Activated naive CD4-positive, alpha-beta T cell treated with anti-CD3 and anti-CD28 coated beads, Interleukin-2, amount 50 U/mL, for 16 hours (primary cell): Measurements from ENCODE around the gene SPINK9.
A peak's percentile ranks its signal among the peaks of the same experiment; 100 is the strongest.

Source experiments
- DNase-seq: peaks from one replicate; pipeline ENCODE4 v3.0.0-alpha.2; 2020

Gene SPINK9

DNA sequence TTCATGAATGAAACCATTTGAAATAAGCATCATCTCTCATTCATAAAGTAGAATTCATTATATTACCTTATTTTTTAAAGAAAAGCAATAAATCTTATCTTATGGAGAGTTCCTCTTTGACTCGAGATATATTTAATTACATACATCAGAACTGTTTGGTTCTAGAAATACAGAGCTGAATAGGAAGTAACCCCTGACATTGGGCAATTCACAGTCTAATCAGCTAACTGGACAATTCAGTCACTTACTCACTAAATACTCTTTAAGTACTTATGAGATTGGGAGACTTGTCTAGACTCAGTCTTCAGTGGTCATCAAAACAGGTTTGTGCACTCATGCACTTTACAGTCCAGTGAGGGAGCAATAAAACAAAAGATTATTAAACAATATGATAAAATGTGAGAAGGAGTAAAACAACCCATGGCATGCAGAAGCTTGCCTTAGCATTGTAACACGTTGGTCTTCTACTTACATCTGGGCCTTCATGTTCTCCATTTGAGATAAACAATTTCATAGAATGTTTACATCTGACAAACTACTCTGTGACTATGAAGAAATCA, 36.9 kb downstream of the SPINK9 start:
- no peak for DNase-seq

DNA sequence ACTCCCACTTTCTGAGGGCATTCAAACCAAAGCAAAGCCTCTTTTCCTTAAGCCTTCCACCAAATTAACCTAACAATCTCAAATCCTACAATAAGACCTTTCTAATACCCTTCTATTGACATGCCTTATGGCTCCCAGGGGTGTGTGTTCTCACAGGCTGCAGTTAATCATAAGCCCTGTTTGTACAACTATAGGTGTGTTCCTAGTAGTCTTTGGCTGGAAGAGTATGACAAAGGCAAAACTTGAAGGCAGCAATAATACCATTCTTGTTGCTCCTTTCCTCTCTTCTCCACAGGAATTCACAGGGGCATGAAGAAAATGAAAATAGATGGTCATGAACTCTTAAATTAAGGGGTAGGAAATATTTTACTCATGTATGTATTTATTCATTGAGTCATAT, 37.5 kb downstream of the SPINK9 start:
- DNase-seq: no peak

DNA sequence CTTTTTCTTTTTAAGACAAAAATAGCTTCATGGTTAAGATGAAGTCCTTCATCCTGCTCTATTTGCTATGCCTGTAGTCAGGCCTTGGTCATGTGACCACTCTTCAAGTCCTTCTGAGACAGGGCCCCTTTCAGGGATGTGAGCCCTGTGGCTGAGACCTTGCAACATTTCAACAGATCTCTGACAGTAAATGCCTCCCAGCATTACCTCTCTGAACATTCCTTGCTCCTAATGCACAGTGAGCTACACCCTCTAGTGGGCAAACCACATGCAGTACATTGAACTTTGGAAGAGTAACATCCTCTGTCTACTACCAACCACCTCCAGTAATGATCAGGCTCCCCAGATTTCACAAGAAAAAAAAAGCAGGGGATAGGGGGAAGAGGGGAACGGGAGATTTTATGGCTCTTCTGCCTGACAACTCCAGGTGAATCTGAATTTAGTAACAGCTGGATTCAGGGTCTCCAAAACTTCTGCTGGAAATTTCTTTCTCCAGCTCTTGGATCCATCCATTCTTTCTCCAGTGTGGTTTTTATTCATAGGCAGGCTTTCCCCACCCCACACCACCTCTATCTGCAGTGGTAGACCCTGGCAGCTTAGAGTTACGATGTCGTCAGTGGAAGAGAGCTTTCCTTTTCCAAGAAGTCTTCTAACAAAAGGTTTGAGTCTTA, 39.5 kb downstream of the SPINK9 start:
- no peak for DNase-seq

DNA sequence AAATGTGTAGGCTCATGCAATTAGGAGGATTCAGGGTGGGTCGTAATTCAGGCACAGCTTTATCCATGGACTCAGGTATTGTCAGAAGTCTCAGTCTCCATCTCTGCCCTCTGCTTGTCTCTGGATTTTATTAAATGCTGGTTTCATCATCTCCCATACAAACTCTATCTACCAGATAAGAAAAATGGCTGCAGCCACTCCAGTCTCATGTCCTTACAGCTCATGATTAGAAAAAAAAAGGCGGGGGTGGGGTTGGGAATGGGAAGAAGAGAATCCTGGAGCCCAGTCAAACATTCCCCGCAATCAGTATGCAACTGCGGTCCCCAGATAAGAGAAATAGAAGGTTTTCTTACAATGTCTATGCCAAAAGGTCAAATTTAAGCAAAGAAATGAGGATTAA, 40.8 kb downstream of the SPINK9 start:
- DNase-seq: no peak

DNA sequence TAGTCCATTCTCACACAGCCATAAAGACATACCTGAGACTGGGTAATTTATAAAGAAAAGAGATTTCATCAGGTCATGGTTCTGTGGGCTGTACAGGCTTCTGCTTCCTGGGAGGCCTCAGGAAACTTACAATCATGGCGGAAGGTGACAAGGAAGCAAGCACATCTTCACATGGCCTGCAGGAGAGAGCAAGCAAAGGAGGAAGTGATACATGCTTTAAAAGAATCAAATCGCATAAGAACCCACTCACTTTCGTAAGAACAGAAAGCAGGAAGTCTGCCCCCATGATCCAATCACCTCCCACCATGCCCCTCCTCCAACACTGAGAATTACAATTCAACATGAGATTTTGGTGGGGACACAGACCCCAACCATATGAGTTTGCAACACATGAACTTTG, 43.3 kb downstream of the SPINK9 start:
- no peak for DNase-seq

DNA sequence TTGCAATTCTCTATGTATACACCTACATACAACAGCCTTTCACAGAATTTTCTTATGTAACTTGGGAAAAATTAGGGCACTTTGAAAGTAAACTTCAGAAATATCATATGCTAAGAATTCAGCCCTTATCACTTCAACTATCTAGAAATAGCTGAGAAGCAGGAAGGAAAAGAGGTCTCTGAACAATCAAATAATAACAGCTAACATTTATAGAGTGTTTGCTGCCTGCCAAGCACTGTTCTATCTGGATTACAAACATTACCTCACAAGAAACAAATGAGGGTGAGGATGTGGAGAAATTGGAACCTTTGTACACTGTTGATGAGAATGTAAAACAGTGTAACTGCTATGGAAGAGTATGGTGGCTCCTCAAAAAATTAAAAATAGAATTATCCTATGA, 44.0 kb downstream of the SPINK9 start:
- no peak for DNase-seq

DNA sequence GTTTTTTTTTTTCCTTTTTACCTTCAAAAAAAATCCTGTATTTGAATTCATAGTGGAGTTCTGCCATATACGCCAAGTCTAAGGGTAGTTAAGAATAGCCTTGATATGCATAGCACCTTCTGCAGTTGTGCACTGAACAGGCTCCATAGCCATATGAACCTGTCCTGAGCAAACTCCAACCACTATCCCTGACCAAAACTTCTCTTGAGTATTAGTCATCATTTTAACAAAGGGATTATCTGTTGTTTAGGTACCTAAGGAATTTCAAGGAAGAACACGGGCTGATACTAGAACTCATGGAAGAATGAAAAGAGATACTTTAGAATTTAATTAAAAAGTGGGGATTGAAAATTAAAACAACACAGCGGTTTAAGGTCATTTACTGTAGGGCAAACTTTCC, 46.5 kb downstream of the SPINK9 start:
- no peak for DNase-seq

DNA sequence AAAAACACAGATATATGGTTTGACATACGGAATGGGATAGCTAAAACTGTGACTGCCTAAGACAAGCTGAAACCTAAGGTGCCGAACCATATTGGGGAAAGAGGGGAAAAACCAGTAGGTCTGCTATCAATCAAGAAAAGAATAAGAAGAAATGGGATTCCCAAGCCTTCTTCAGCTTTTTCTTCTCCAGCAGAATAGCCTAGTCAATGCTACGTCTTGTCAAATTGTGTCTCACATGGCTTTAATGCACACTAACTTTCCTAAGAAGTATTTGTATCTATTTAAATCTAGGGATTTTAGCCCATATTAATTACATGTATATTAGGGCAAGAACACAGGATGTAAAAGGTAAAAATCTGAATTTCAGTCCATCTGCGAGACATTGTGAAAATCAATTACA, 47.6 kb downstream of the SPINK9 start:
- DNase-seq: no peak

DNA sequence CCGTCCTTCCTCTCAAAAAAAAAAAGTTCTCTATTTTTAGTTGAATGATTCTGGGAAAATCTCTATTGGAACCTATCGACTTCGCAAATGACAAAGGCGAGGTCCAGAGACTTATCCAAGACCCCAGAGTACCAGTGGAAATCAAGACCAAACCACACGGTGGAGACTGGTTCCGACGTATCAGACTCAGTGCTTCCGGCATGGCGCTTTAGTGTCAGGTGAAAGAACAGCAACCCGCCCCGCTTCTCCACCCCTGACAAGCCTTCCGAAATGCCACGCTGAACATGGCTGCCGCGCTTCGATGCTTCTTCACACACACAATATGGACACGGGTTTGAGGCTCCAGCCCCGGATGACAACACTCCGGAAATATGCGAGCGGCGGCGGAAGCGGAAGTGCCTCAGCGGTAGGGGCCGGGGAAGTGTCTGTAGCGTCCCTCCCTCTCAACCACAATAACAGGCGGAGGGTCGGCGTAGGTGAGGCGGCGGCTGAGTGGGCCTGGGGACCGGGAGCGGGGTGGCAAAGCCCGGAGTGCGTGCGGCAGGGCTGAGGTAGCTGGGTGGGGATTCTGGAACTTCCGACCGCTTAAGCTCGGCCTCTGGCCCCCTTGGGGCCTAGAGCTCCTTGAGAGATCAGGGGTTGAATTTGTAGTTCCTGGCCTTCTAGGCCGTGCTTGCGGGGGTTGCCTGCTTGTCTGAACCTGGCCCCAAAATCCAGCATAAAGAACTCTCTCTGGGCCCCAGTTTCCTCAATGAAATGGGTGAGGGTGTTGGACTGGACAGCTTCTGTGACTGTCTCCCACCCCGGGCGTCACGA, 48.4 kb downstream of the SPINK9 start, which contains the start of gene FBXO38:
Gene FBXO38, plus strand, starts transcription at position 395 of the 816 bp plus-strand sequence. CDS start 10,819 bp downstream, outside the sequence.
- DNase-seq: peak; percentile 97

DNA sequence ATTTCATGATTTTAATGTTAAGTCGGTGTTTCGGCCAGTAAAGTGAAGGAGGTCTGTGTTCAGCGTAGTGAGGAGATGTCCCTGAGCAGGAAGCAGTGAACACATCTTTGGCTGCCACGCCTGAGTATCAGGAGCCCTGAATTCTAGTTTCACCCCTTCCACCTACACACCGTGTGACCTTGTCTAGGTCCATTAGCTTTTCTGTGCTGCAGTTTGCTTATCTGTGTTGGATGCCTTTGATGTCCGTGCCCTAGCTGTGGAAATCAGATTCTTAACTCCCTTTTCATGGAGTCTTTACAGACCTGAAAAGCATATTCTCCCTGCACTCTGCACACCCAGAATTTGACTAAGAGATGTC, 49.0 kb downstream of the SPINK9 start:
- DNase-seq: peak; percentile 13

DNA sequence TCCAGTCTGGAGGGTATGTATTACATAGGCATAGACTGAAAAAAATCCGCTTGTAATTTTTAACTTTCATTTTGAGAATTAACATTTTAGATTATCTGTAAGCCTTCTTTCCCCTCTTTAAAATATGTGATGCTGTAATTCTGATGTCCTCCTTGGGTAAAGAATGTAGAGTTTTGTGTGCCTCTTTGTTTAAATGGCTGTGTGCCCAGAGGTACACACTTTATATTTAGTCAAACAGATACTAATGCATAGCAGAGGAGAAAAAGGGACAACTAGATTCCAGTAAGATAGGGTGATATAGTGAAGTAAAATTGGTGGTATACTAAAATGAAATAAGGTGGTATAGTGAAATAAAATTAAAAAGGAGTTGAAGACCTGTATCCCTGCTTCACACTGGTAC, 49.7 kb downstream of the SPINK9 start:
- DNase-seq: no peak

DNA sequence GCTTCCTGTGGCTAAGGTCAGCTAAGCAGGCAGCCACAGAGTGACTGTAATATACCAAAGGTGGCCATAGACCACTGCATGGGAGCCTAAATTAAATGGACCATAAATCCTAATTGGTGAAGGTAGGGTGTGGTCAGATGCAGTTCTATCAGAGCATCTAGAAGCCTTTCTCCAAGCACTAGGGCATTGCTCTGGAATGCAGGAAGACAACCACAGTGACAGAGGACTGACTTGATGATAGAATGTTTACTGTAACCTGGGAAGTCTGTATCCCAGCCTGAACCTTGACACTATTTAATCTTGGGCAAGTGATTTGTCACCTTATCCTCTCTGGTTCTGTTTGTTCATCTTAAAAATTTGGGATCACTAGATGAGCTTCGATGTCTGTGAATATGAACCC, 50.7 kb downstream of the SPINK9 start:
- DNase-seq: no peak

DNA sequence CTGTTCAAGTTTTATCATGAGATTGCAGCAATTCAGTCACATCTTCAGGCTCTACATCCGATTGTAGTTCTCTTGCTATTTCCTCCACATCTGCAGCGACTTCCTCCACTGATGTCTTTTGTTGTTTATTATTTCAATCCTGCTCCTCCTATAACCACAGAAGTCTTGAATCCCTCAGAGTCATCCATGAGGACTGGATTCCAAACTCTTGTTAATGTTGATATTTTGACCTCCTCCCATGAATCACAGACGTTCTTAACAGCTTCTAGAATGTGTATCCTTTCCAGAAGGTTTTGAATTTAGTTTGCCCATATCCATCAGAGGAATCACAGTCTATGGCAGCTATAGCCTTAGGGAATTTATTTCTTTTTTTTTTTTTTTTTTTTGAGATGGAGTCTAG, 52.0 kb downstream of the SPINK9 start:
- DNase-seq: no peak

DNA sequence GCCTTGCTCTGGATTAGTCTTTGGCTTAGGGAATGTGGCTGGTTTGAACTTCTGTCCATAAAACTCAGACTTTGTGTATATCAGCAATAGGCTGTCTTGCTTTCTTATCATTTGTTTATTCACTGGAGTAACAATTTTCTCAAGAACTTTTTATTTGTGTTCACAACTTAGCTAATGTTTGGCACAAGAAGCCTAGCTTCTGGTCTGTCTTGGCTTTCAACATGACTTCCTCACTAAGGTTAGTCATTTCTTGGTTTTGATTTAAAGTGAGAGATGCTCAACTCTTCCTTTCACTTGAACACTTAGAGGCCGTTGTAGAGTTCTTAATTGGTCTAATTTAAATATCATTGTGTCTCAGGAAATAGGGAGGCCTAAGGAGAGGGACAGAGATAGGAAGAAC, 53.3 kb downstream of the SPINK9 start:
- no peak for DNase-seq
